ENCODE results near the gene NRP2.
A peak's percentile ranks its signal among the peaks of the same experiment; 100 is the strongest.

The NRP2 gene

DNA sequence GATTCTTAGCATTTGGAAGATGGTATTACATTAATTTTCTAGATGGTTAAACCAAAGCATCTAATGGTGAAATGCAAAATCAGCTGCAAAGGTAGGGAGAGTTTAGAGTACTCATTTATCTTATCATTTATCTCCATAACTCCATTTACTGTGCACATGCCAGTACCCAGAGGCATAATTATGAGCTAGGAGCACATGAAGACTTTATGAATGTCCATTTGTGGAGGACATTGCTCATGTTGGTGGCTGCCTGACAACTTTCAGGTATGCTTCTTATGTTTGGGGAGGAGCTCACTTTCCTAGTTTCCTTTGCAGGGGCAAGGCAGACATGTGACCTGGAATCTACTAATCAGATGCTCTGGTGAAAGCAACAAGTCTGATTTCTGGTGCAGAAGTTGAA lies 134.0 kb downstream of the NRP2 start:
- DNase-seq: no peak

DNA sequence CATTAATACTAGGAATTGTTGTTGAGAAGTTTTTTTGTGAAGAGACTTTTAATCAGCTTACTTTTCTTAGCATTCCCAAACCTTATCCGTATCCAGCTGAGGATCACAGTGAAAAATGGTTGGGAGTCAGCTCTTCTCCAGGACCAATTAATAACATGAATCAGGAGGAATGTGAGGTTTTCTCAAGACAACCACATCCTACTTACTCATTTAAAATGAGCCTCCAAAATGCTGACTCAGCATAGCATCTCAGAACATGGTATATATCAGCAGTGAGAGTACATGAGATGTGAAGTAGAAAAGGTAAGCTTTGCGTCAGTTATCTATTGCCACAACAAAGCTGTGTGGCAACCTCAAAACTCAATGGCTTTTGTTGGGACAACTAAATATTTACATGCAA lies 140.3 kb downstream of the NRP2 start:
- DNase-seq: peak; percentile 4

DNA sequence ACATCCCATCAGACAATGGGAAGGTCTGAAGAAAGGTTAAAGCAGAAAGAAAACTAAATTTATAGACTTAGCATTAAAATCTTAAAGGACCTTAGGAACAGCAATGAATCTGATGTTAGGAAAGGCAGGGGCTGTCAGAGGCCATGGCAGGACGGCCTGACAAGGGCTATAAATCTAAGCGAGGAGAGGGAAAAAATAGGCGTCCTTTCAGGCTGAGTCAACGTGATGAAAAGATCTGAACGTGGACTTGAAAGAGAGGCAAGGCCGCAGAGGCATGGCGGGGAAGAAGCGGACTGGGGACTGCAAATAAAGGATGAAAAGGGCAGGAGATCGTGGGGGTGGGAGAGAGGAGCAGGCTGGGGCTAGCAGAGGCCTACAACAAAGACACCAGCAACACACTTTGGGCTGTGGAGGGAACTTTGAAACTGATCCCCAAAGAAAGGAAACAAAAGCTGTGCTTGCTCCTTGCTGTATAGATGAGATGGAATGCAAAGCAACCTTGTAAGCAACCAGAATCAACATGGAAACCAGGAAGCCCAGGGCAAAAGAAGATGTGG lies 145.6 kb downstream of the NRP2 start:
- DNase-seq: no peak

DNA sequence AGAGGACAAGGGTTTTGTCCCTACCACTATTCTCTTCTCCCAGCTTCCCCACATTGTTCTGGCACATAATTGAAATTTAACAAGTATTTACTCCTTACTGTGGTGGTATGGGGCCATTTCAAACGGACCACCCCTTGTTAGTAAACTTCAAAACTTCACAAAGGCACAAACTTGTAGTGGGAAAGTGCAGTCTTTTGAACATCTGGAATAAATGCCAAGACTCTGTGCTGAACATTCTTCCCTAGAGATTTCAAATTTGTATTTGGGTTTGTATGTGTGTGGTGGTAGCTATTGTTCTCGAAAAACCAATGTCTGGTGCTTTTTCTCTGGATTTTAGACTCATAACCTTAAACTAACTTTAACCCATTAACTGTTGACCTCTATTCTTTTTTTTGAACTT lies 151.6 kb downstream of the NRP2 start:
- DNase-seq: no peak

DNA sequence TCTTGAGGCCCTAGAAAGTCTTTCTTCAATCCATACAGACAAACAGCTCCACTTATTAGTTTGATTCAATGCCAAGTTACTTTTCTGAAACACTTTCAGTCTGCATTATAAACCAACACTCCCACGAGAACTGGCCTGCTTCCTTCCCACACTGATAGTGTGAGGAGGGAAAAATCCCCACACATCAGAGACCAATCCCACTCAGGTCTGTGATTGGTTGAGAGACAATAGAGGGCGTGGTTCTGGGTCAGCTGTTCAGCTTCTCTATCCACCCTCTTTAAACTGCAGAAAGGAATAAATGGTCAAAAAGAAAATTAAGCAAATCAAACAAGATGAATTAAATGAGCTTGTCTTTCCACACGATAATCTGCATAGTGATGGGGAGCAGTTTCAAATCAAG lies 152.5 kb downstream of the NRP2 start:
- peak; percentile 53 for DNase-seq

DNA sequence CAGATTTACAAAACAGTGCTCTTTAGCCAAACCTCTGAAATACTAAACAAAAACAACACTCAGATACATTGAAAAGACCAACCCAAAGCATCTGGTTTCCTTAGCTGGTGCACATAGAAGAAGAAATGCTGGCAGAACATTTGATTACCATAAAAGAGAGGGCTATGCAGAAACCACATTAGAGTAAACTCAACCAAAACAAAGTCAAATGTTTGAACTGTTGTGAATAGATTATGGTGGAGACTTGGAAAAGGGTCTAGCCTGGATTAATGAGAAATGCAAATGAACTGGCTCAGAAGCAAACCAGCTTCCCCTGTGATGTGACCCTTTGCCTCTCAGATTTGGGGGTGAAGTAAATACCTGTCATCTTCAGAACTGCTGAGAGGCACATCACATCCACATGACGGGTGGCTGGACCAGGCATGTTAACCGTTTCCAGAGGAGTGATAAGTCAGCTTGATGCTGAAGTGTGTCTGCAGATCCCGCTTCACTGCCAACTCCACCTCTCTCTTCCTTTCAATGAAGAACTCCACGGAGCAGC lies 153.0 kb downstream of the NRP2 start:
- no peak for DNase-seq

DNA sequence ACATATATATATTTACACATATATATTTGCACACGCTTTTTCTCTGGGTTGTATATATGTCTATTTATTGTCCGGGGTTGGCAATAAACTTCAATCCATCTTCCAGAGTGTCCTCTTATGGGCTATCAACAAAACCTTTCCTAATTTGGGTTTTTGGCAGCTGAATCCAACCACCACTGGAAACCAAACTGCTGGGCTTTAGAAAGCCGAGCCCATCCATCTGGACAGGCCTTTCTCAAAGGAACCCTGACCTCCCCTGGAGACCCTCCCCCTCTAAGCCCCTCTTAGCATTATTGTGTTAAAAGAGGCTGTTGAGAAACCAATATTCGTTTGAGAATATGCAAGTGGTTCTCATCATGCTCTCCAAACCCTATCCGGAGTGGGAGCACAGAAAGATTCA lies 153.6 kb downstream of the NRP2 start:
- no peak for DNase-seq

DNA sequence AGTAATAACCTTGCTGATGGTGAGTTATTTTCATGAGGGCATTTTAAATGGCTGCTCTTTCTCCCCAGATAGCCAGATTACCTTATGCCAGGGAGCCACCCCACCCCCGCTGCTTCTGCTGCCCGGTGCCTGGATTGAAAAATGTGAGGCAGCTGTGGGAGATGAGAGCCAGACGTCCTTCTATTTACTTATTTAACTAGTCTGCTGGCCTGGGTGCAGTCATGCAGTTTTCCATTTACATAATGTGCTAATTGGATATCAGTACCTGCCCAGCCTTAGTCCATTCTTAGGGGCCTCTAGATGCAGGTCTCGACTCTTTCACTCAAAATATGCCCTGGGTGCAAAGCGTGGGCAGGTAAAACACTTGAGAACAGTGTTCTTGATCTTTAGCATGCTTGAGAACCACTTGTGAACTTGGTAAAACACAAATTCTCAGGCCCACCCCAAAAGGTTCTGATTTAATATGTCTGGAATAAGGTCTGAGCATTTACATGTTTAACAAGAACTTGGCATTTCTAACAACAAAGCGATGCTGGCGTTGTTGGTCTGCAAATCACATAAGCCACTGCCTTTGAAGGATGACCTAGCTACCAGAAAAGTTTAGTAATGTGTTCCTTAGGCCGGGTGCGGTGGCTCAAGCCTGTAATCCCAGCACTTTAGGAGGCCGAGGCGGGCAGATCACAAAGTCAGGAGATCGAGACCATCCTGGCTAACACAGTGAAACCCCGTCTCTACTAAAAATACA lies 154.3 kb downstream of the NRP2 start:
- peak; percentile 16 for DNase-seq

DNA sequence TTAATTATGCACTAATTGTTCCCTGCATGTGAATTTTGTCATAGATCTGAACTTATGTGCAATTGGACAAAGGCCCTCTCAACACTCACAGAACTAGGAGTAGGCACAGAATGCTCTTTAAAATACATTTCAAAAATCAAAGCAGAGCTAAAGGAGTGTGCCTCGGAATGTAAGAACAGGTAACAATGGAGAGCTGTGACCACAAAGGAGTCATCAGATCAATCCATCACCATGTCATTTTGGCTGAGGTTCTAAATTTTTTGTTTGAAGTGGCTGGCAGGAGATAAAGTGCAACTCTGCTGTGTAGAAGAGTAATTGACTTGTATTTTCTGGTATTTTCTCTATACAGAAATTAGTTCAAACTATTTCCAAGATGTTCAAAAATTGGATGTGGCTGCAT lies 155.4 kb downstream of the NRP2 start:
- peak; percentile 17 for DNase-seq

DNA sequence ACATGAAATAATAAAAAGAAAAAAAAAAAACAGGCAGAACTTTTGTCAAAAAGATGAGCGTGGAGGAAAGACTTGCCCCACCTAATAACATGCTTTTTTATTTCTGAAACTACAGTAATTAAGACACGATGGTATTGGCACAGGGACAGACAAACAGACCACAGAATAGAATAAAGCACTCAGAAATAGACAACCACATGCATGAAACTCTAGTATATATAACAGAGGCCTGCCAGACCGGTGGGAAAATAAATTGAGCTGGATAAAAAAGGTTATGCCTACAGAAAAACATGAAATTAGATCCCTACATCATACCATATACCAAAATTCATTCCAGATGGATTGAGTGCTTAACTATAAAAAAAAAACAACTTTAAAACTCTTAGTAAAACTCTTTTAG lies 163.1 kb downstream of the NRP2 start:
- DNase-seq: no peak

All from NCI-H226 (cell line).